Upper lobe of left lung (tissue), 6 donors: ENCODE data around the gene STX4. TPM values are rescaled to one million over a fixed set of nuclear protein-coding genes. Genes with fewer than 3 reads are reported as not detected.

Source experiments
- ATAC-seq, 2 donors: fragments of 200-7000 bp; cut with Tn5 transposase; one replicate each; pipeline ENCODE4 v1.9.1; 2022; ENCODE audit warnings: mild to moderate bottlenecking in 2 of 2, moderate library complexity in 2 of 2; ENCODE audit not compliant: low FRiP score in 2 of 2
- DNase-seq, 2 donors: peaks; one replicate each; pipeline ENCODE4 v3.0.0-alpha.2; 2019 to 2020
- H3K27ac ChIP-seq, 4 donors: fragments of 200-600 bp; sonication (generic); one replicate each; pipeline ENCODE4 v1.5.1; 2016 to 2019
- H3K27me3 ChIP-seq, 4 donors: fragments of 200-600 bp; sonication (generic); one replicate each; pipeline ENCODE4 v1.5.1; 2017 to 2019
- H3K36me3 ChIP-seq, 4 donors: fragments of 200-600 bp; sonication (generic); one replicate each; pipeline ENCODE4 v1.5.1; 2016 to 2019
- H3K4me1 ChIP-seq, 4 donors: fragments of 200-600 bp; sonication (generic); one replicate each; pipeline ENCODE4 v1.5.1; 2018 to 2019
- H3K4me3 ChIP-seq, 4 donors: fragments of 200-600 bp; sonication (generic); one replicate each; pipeline ENCODE4 v1.5.1; 2017 to 2019; ENCODE audit warnings: mild to moderate bottlenecking in 2 of 4, moderate library complexity in 1 of 4
- H3K9me3 ChIP-seq, 4 donors: fragments of 200-600 bp; sonication (generic); one replicate each; pipeline ENCODE4 v1.5.1; 2018 to 2019
- EP300 ChIP-seq, 4 donors: sonication (generic); formaldehyde crosslinking; IDR thresholded peaks; one replicate each; pipeline ENCODE4 v1.5.1; 2017; ENCODE audit warnings: antibody characterized with exemption in 4 of 4, control low read depth in 2 of 4
- POLR2A ChIP-seq, 4 donors: fragments of 450-650 bp; IDR thresholded peaks; one replicate each; pipeline ENCODE4 v1.5.1; 2016 to 2017; ENCODE audit warnings: antibody characterized with exemption in 4 of 4, mild to moderate bottlenecking in 2 of 4
- POLR2AphosphoS5 ChIP-seq, 2 donors: sonication (generic); formaldehyde crosslinking; IDR thresholded peaks; one replicate each; pipeline ENCODE4 v1.5.1; 2017; ENCODE audit warnings: antibody characterized with exemption in 2 of 2
- WGBS, 2 donors: methylation state at CpG; one replicate each; pipeline ENCODE4 v1.1.5; 2017 to 2018; 5-methylcytosine and 5-hydroxymethylcytosine counted together
- total RNA-seq, 6 donors: library from RNA; depleted of rRNA in 4 of 6; stranded (reverse); fragments of >200 nt in 4 of 6; gene quantifications; one replicate each; pipeline versions ENCODE4 v1.1.0 to v1.2.1, GENCODE V29; 2016 to 2021
- TF ChIP-seq, protein P1 (sequence below), 6 experiments: fragments of 450-650 bp in 4 of 6; fragments of 200-600 bp in 2 of 6; sonication (generic) in 2 of 6; IDR thresholded peaks; one replicate each; pipeline ENCODE4 v1.5.1; 2016 to 2019; ENCODE audit warnings: antibody characterized with exemption in 6 of 6
- donor health status: DM: no; HTN: no; CAD: no; lungs with moderate emphysema.
- donor health status: DM: no; HTN: yes; CAD: no; lungs with severe emphysema.

STX4 gene
- total RNA-seq, 6 donors from 2014 or later, result 44.8 to 168 (median 96.3) TPM

DNA sequence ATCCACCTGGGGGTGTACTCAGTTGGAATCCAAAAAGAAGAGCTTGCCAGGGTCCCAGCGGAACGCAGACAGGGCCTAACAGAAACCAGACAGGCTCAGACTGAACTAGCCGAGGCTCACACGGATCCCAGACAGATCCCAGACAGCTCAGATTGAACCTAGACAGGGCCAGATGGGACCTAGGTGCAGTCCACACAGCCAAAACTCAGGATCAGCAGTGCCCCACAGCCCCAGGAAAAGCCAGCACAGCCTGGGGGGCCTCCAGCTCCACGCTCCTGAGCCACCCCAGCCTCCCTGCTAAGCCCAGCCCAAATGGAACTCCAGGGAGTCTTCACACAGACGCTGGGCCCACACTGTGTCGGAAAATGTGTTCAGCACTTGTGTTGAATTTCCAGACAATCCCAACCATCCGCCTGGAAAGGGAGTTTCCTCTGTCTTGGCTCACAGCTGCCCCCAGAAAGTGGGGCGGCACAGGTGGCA lies 30.5 kb upstream of the STX4 start:
- no peak overlapping the region for H3K27ac ChIP-seq
- ATAC-seq, result peak in 1 of 2 donors; percentile 20
- no peak overlapping the region for H3K4me3 ChIP-seq
- DNase-seq, result no peak
- H3K9me3 ChIP-seq, result no peaks in the 10 kb centered on the region
- no peaks in the 10 kb centered on the region for H3K36me3 ChIP-seq
- no peaks in the 10 kb centered on the region for H3K27me3 ChIP-seq
- peaks cover 0 to under 1% (median under 1%) of the 10 kb centered on the region in 4 donors for H3K4me1 ChIP-seq
- no peak for TF ChIP-seq EP300 (IDR thresholded peaks at IDR 0.05)
- TF ChIP-seq, protein P1, sequence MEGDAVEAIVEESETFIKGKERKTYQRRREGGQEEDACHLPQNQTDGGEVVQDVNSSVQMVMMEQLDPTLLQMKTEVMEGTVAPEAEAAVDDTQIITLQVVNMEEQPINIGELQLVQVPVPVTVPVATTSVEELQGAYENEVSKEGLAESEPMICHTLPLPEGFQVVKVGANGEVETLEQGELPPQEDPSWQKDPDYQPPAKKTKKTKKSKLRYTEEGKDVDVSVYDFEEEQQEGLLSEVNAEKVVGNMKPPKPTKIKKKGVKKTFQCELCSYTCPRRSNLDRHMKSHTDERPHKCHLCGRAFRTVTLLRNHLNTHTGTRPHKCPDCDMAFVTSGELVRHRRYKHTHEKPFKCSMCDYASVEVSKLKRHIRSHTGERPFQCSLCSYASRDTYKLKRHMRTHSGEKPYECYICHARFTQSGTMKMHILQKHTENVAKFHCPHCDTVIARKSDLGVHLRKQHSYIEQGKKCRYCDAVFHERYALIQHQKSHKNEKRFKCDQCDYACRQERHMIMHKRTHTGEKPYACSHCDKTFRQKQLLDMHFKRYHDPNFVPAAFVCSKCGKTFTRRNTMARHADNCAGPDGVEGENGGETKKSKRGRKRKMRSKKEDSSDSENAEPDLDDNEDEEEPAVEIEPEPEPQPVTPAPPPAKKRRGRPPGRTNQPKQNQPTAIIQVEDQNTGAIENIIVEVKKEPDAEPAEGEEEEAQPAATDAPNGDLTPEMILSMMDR (IDR thresholded peaks at IDR 0.05), result no peak
- TF ChIP-seq POLR2AphosphoS5 (IDR thresholded peaks at IDR 0.05), result no peak
- no peak for TF ChIP-seq POLR2A (IDR thresholded peaks at IDR 0.05)
- WGBS, 2 donors, result 67 to 87% methylated on average over 3 to 9 of the region's 9 CpGs

DNA sequence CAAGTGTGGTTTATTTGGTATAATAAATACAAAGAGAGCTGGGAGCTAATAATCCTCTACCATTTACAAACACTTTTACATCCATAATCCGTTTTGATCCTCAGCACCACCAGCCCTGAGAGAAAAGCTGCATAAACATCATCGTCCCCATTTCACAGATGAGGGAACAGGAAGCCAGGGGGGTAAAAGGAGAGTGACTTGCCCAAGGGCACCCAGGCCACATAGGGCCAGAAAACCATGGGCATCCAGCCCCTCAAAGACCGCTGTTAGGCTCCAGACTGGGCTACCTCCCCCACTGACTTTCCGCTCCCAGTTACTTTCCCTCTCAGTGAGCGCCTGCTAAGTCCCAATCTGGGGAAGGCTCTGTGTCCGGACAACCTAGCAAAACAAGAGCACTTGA lies 29.6 kb upstream of the STX4 start:
- ATAC-seq, result no peak
- 77 to 78% methylated on average over 6 of the region's 6 CpGs for WGBS, 2 donors

DNA sequence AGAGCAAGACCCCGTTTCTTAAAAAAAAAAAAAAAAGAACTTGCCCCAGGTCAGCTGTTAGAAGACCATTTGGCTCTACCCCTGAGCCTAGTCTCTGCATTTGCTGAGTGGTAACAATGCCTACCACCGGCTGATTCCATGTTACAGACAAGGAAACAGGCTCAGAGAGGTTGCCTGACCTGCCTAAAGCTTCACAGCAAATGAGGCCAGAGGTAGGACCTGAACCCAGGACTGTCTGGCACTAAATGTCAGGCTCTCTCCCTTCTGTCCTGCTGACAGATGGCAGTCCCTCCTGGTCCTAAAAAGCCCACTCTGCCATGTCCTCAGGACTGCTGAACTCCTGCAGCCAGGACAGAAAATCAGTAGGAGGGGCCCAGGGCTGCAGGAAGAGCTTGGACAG lies 28.7 kb upstream of the STX4 start:
- Histone ChIP-seq H3K4me3 (no peak overlapping the region), H3K9me3 (no peaks in the 10 kb centered on the region), H3K27ac (no peak overlapping the region), H3K27me3 (peaks cover 0 to 10% (median 2%) of the 10 kb centered on the region in 4 donors), H3K36me3 (no peaks in the 10 kb centered on the region), H3K4me1 (no peaks in the 10 kb centered on the region)
- ATAC-seq (no peak), DNase-seq (no peak)
- TF ChIP-seq EP300 (IDR thresholded peaks at IDR 0.05), result no peak
- no peak for TF ChIP-seq POLR2AphosphoS5 (IDR thresholded peaks at IDR 0.05)
- no peak for TF ChIP-seq POLR2A (IDR thresholded peaks at IDR 0.05)
- TF ChIP-seq, protein P1 (IDR thresholded peaks at IDR 0.05), result no peak
- 70 to 77% methylated on average over 2 of the region's 2 CpGs for WGBS, 2 donors

More for the DNA sequence above, 29.6 kb upstream of the STX4 start:
- no peaks in the 10 kb centered on the region for H3K9me3 ChIP-seq
- H3K36me3 ChIP-seq, result no peaks in the 10 kb centered on the region
- no peak overlapping the region for H3K4me3 ChIP-seq
- peaks cover 0 to 3% (median 0%) of the 10 kb centered on the region in 4 donors for H3K27me3 ChIP-seq
- no peak for TF ChIP-seq EP300 (IDR thresholded peaks at IDR 0.05)
- TF ChIP-seq, protein P1 (IDR thresholded peaks at IDR 0.05), result no peak
- no peak for DNase-seq
- H3K4me1 ChIP-seq, result no peaks in the 10 kb centered on the region
- no peak overlapping the region for H3K27ac ChIP-seq

DNA sequence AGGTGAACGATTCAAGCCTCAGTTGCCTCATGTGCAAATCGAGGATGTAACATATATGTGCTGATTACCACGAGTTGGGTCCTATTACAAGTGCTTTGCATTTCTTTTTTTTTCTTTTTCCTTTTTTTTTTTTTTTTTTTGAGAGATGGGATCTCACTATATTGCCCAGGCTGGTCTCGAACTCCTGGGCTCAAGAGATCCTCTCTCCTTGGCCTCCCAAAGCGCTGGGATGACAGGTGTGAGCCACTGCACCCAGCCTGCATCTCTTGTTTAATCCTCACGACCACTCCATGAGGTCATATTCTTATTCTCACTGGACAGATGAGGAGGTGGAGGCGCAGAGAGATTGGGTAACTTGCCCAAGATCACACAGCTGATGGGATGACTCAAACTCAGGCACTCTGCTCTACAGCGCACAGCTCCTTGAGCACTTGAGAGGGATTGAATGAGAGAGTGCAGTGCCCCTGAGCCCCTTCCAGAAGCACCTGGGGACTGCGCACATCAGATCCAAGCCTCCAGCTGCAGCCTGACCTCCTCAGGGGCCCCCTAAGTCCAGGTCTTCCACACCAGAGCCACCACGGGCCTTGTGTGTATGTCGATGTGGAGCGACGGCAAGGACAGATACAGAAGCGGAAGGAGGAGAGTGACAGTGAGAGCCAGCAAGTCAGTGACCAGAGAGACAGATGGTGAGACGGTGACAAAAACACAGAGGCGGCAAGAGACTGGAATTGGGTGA lies 27.8 kb upstream of the STX4 start:
- no peak for ATAC-seq
- 57 to 68% methylated on average over 15 to 16 of the region's 16 CpGs for WGBS, 2 donors
- H3K27me3 ChIP-seq, result peaks cover 0 to 16% (median 6%) of the 10 kb centered on the region in 4 donors

More for the DNA sequence above, 27.8 kb upstream of the STX4 start:
- TF ChIP-seq, protein P1 (IDR thresholded peaks at IDR 0.05), result no peak
- TF ChIP-seq EP300 (IDR thresholded peaks at IDR 0.05), result no peak
- TF ChIP-seq POLR2A (IDR thresholded peaks at IDR 0.05), result no peak
- TF ChIP-seq POLR2AphosphoS5 (IDR thresholded peaks at IDR 0.05), result no peak
- Histone ChIP-seq H3K9me3 (no peaks in the 10 kb centered on the region), H3K4me3 (no peak overlapping the region), H3K36me3 (no peaks in the 10 kb centered on the region), H3K27ac (no peak overlapping the region), H3K4me1 (peaks cover 0 to under 1% (median 0%) of the 10 kb centered on the region in 4 donors)
- no peak for DNase-seq
